GM18909 (cell line): ENCODE results near the gene KCNAB1.
A peak's percentile ranks its signal among the peaks of the same experiment; 100 is the strongest.
"Not testable (repeated sequence)": the region's sequence is repeated elsewhere in the genome, so short reads cannot be mapped to it uniquely, and the experiment has no call there.

Experiments
- ATAC-seq: cut with Tn5 transposase; IDR thresholded peaks from one replicate; pipeline ENCODE4 v1.9.1; 2021; ENCODE audit warnings: mild to moderate bottlenecking; ENCODE audit not compliant: unreplicated experiment, poor library complexity

KCNAB1 gene

DNA sequence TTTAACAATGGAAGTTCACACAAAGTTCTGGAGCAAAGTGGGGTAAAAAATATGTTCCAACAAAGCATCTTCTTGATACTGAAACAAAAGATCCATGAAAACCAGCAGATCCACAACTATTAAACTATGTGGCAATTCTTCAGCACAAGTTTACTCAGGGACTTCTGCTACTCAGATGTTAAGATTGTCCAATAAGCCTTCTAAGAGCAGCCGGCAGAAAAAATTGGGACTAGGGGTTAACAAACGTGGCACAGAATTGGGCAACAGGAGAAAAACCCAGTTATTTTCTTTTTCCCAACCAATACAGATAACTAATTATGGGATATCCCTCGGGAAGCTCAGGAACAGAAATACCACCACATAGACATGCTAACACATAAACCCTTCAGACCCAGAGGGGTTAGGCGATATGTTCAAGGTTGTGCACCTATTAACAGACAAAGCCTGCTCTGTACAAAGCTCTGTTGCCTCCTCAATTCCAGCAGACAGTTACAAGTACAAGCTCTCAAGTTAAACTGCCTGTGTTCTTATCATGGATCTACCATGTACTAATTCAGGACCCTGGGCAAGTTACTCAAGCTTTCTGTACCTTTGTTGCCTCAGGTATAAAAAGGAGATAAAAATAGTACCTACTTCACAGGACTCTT, 427.8 kb downstream of the KCNAB1 start:
- ATAC-seq = no peak

DNA sequence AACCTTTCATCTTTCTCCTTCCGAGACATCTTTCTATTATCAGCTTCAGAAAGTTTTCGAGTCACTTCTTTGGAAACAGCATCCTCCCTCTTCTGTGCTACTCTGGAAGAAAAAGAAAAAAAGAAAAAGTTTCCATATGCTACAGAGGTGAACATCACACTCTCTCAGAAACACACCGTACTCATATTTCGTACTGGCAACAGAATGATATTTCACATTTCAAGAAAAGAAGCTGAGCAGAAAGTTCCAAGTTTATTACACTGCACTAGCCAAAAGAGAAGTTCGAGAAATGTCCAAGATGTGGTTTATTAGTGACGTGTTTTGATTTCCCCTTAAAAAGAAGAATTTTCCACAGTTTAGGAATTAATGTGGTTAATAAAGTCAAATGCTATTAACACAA, 428.5 kb downstream of the KCNAB1 start:
- ATAC-seq = no peak

DNA sequence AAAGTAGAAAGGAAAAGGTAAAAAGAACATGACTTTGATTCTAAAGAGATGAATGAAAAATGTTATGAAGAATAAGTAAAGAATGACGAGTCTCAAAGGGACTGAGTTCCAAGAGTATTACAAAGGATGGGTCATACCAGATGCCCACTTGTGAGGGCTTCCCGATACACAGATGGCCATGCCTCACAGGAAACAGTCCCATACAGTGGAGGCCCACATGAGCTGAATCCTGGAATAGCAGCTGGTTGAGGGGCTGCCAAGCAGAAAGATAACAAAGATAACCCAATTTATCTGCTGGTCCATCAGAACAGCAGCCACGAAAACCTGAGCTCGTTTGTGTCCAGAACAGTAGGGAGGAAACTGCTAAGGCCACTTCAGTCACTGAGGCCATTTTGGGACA, 430.9 kb downstream of the KCNAB1 start:
- no peak for ATAC-seq

DNA sequence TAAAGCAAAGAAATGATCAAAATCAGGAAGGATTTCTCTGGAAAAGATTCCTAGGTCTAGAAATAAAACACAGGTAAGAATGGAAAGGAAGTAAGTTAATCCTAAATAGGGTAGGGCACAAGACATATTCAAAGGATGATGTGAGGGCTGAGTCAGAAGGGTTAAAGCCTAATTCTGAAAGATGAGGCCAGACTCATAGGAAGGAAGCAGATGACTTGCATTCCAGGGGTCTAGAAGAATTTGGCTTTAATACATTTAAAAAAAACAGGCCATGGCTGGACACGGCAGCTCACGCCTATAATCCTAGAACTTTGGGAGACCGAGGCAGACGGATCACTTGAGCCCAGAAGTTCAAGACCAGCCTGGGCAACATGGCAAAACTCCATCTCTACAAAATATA, 431.4 kb downstream of the KCNAB1 start:
- ATAC-seq = no peak

DNA sequence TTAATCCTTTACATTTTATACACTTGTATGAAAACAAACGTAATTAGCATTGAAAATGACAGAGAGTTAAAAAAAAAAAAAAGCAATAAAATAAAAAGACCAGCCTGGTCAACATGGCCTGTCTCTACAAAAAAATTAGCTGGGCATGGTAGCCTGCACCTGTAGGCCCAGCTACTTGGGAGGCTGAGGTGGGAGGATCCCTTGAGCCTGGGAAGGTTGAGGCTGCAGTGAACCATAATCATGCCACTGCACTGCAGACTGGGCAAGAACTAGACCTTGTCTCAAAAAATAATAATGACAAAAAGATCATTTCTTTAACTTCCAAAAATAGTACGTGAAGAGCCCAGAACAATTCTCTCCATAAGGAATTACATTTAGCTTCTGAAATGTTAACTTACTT, 432.6 kb downstream of the KCNAB1 start:
- no peak for ATAC-seq

DNA sequence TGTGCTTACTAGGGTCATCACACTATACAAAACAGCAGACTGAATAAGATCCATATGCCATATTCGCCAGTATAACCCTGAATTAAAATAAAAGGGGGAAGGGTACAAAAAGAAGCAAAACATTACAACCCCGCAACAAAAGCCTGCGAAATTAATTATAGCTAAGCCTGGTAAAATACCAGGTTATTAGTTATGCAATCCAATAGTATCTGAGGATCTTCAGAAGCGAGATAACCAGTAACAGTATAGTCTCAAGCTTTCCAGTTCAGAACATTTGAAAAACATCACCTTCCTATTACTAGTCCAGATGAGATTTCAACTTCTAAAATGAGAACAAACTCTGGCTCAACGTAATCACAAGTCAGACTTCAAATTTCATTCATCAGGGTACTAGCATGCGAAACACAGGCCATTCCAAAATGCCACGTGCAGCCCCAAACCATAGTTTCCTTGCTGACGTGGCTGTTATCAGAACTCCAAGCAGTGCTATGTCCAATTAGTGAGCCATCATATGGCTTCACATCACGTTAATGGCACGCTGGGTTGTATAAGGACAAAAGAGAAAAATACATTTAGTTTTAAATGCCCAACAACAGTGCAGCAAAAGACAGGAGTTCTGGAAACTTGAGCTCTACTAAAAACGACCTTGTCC, 433.5 kb downstream of the KCNAB1 start:
- no peak for ATAC-seq

DNA sequence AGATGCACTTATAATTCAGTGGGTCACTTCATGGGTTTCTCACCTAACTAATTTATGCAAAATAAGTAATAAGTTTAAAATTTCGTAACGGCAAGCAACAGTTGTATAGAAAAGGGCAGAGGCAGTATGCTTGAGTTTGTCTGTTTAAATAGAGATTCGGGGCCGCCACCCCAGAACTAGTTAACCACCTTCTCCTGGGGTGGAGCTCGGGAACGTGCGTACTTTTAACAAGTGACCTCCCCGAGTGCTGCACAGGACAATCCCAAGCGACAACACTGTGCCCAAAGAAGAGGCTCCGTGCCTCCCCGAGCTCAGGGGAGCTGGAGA, 434.1 kb downstream of the KCNAB1 start:
- ATAC-seq = no peak

DNA sequence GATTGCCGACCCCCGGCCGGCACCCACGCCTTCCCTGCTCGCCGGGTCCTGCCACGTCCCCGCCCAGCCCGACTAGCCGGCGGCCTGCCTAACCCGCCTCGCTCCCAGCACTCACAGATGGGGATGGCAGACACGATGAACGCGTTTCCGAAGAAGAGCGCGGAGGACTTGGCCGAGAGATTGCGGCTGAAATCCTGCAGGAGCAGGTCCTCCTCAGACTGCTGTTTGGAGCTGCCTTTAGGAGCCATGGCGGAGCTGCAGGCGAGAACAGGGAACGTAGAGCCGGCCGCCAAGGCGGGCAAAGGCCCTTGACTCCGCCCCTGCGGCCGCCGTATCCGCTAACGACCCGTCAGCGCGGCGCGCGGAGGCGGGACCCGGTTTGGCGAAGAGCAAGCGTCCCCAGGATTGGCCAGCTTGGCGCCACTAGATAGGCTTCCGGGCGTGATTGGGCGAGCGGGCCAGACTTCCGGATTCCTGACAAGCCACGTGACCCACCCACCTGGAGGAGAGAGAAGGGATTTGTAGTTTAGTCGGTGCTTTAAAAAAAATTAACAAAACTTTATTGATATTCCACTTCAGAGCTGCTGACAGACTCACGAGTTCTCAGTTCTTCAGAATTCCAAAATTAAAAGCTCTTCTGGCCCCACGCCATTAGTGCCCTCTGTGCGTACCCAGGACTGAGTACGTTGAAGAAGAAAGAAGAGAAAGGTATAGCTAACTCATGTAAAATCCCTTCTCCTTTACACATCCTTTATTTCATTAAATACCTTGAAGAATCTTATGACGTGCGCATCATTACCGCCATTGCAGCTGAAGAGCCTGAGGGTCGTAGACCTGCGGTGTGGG, 434.7 kb downstream of the KCNAB1 start, which contains the start of gene SSR3:
Gene SSR3 (minus strand): TSS at position 276 of the 846 bp plus-strand sequence. CDS start 28 bp downstream, at position 248.
- peak; percentile 99 for ATAC-seq

DNA sequence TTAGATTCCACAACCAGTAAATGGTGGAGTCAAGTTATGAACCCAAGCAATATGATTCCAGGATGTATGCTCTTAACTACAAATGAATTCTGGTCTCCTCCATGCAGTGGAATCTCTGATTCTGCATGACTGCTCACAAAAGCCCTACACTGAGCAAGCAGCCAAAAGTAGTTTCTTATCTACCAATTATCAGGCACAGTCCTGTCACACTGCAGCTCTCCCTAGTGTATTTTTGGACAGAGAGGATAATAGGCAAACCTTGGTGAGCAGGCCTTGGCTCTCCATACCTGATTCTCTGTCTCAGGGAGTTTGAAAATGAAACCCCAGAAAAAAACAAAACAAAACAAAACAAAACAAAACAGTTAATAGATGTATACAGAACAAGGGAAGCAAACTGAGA, 438.0 kb downstream of the KCNAB1 start:
- no peak for ATAC-seq

DNA sequence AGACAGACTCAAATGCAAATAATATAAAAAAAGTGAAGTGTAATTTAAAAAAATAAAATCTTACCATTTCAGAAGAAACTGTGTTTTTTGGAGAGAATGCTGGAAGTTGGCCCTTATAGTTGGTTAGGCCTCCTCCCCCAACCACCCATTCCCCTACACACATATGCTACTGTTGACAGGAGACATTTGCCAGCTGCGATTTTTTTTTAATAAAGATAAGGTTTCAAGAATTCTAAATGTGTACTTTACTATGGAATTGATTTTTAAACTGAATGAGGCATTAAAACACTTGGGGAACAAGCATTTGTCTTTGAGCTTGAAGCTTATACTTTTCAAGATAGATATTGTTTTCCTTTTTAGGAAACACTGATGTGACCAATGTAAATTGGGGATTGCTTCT, 438.9 kb downstream of the KCNAB1 start:
- no peak for ATAC-seq

DNA sequence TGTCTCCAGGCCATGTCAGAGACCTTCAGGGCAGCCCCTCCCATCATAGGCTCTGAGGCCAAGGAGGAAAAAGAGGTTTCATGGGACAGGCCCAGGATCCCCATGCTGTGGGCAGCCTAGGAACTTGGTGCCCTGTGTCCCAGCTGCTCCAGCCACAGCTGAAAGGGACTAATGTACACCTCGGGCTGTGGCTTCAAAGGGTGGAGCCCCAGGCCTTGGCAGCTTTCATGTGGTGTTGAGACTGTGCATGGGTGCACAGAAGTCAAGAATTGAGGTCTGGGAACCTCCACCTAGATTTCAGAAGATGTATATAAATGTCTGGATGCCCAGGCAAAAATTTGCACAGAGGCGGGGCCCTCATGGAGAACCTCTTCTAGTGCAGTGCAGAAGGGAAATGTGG, 441.2 kb downstream of the KCNAB1 start:
- ATAC-seq = no peak

DNA sequence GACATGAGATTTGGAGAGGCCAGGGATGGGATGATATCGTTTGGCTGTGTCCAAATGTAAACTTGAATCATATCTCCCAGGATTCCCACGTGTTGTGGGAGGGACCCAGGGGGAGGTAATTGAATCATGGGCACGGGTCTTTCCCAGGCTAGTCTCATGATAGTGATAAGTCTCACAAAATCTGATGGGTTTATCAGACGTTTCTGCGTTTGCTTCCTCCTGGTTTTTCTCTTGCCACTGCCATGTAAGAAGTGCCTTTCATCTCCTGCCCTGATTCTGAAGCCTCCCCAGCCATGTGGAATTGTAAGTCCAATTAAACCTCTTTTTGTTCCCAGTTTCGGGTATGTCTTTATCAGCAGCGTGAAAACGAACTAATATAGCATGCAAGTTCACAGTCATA, 442.1 kb downstream of the KCNAB1 start:
- not testable (repeated sequence) for ATAC-seq

DNA sequence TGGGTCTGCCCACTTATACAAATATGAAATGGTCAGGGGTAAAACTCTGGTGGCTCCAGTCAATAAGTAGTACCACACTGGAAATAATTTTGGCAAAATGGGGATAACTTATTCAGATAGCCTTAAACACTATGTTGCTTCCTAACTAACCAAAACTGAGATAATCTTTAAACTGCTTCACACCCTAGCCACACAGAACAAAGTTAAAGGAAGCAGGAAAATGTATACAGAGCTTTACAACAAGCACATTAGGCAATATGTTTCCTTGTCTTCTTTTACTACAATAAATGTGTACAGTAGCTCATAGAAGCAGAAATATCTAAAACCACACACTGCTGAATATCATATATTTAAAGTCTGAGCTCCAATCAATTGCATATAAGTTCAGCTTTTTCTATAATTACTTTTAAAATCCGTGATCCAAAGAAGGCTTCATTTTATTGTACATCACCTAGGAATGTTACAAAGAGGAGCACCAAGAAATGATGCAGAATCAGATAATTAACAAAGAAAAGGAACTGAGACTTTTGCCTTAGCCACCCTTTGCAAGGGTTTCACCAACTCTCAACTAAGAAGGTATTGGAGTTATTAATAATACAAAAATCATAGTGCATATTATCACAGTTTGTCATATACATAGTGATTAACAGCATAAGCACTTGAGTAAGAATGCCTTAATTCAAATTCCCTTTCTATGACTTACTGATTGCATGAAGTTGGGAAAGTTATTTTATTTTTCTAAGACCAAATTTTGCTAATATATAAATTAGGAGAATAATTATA, 443.7 kb downstream of the KCNAB1 start:
- ATAC-seq = peak; percentile 47

DNA sequence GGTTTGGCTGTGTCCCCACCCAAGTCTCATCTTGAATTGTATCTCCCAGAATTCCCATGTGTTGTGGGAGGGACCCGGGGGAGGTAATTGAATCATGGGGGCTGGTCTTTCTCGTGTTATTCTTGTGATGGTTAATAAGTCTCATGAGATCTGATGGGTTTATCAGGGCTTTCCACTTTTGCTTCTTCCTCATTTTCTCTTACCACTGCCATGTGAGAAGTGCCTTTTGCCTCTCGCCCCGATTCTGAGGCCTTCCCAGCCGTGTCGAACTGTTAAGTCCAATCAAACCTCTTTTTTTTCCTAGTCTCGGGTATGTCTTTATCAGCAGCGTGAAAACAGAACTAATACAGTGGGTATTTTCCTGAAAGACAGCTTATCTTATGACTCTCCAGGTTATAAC, 448.6 kb downstream of the KCNAB1 start:
- not testable (repeated sequence) for ATAC-seq

DNA sequence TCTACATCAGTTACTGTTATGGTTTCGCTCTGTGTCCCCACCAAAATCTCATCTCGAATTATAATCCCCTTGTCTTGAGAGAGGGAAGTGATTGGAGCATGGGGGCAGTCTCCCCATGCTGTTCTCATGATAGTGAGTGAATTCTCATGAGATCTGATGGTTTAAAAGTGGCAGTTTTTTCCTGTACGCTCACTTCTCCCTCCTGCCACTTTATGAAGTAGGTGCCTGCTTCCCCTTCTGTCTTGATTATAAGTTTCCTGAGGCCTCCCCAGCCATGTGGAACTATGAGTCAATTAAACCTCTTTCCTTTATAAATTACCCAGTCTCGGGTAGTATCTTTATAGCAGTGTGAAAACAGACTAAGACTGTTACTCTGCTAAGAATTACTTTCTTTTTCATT, 449.5 kb downstream of the KCNAB1 start:
- ATAC-seq = not testable (repeated sequence)

DNA sequence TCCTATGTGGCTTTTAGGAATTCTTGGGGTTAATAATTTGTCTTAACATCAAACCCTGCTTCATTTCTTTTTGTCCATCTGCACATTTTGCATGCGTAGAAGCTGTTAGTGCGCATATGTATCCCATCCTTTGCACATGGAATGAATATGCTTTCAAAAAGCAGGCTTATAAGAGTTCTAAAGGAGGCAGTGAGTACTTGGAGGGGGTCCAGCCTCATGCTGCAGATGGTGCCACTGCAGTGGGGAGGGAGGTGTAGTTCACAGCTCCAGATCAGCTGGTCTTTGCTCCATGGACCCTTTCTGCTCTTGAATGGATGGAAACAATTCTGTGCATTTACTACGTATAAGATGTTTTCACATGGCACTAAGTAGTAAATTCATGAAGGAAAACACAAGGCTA, 455.3 kb downstream of the KCNAB1 start:
- no peak for ATAC-seq

DNA sequence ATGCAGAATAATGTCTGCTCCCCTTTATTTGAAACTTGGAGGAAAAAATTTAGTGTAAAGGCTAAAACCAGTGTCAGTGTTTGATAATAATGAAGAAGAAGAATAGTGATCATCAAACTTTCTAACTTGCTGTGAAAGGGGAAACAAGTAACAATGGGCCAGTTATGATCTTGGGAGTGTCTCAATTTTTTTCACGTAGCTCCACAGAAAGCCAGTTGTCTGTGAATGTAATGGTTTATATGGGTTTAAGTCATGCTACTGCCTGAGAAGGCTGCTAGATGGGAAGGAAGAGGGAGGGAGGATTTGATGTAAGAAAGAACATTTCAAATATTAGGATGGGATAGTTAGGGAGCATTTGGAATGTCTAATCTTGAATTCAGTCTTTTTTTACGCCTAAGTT, 455.7 kb downstream of the KCNAB1 start:
- no peak for ATAC-seq

DNA sequence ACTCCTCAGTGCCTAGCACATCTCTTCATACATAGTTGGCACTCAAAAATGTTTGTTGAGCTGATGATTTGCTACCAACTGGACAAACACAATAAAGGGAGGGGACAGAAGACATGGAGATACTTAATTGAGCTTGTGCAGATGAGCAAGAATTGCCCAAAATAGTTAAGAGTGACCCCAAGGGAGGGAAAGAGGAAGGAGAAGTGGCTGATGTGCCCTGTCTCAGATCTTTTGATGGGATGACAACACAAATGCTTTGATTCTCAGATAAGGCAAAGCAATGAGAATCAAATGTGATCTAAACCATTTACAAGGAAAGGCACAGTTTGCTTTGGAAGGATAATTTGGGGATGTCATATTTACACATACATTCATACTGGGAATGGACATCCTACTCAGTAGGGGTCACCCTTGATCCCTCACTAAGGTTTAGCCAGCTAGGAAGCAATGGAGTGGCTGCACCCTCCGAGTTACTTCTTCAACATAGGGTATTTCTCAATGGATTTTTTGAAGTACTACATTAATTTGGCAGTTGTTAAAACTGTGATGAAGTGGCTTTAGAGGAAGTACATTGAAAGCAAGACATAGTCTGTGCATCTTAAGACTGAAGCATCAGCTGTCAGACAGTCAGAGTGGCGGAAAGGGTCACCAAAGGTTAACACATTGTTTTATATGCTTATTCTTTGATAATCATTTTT, 456.4 kb downstream of the KCNAB1 start:
- no peak for ATAC-seq

DNA sequence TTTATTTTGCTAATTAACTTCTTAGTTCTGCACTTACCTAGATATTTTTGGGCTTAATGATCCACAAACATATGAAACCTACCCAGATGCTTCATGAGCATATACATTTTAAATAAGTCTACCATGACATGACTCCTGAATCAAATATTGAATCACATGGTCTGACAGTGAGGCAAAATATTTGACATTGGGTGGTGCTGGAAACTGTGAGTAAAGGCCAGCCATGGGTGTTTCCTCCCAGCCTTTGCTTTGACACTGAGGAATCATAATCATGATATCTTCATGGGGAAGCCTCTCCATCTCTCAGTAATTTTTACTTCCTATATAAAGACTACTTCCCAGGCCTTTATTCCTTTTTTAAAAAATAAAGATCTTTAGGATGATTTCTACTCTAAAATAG, 457.4 kb downstream of the KCNAB1 start:
- ATAC-seq = no peak

DNA sequence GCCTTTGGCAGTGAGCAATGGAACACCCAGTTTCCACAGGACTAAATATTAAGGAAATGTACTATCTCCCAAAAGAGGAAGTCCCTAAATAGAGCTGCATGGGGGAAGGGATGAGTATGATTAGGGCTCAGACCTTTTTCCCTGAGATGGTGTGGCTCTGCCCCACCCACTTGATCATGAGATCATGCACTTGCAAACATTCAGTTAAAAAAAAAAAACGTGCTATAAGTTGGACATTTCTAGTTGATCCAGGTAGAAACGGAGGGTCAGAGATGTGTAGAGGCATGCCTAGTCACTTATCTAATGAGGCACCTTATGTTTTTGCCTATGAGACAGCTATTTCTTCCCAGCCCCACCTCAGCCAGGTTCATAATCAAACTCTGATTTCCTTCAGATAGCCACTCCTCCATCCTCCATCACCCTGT, 459.1 kb downstream of the KCNAB1 start:
- no peak for ATAC-seq
